Ecto neural progenitor cell (in vitro differentiated cells): ENCODE measurements around the gene NACA.
"Not testable (repeated sequence)": the region's sequence is repeated elsewhere in the genome, so short reads cannot be mapped to it uniquely, and the experiment has no call there.

Source experiments
- DNase-seq: peaks from one replicate; pipeline ENCODE4 v3.0.0-alpha.2; 2018; ENCODE audit warnings: low spot score

The NACA gene

GRCh38 chr12:56724972-56725722 is at the start of gene NACA:
Gene NACA (minus strand): TSS chr12:56725299. CDS start chr12:56724521, 778 bp downstream.
- DNase-seq, result peak; percentile 98

GRCh38 chr12:56773113-56773512 is 48.0 kb upstream of the NACA start:
- no peak for DNase-seq

DNA sequence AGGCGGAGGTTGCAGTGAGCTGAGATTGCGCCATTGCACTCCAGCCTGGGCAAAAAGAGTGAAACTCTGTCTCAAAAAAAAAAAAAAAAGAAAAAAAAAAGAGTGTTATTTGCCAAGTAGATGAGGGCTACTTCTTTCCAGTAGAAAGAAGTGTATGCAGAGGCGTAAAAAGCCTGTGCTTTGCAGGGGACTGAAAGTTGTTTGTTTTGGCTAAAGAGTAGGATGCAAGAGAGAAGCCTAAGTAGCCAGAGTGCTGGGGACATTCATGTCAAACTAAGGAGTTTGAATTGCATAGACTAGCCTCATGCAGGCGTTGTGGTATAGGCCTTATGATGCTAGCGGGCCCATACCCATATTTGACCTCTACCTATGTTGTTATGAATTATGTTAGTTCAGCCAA is 47.5 kb upstream of the NACA start:
- no peak for DNase-seq

DNA sequence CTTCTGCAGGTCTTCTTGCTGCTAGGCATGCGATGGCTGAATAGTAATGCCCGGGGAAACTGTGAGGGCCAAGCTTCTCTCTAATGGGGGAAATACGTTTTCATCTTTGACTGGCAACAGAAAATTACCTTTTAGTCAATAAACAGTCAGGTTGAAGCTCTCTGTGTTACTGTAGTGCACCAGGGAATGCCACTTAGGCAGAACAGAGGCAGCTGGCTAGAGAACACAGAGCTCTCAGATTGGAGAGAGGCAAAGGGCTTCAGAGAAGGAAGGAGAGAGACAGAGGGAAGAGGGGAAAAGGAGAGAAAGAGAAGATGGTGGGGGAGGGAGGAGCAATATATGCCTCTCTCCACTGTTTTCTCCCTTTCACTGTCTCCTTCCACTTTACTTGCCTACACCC is 44.8 kb upstream of the NACA start:
- no peak for DNase-seq

- DNase-seq, result no peak
Measured at GRCh38 chr12:56768424-56768823, 43.3 kb upstream of the NACA start.

DNA sequence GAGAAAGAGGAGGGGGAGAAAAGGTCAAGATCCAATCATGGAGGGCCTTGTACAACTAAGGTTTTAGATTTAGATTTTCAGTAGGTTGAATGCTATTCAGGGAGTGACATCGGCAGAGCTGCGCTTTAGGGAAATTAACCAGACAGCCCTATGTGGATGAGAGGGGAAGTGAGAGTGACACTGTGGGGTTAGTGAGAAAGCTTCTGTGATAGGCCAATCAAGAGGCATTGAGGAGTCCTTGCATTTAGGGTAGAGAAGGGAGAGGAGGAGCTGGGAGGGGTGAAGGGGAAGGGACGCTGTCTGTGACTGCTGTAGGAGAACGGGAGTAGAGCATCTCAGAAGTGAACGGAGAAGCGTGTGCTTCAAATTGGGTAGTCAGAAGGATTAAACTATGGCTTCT is 41.4 kb upstream of the NACA start:
- no peak for DNase-seq

GRCh38 chr12:56763753-56764657 is 38.9 kb upstream of the NACA start:
- DNase-seq, result no peak

- no peak for DNase-seq
Measured at GRCh38 chr12:56761812-56762211, 36.7 kb upstream of the NACA start.

GRCh38 chr12:56760460-56760859 is 35.4 kb upstream of the NACA start:
- no peak for DNase-seq

GRCh38 chr12:56759263-56759908 is 34.3 kb upstream of the NACA start:
- DNase-seq, result no peak

GRCh38 chr12:56758728-56759262 is 33.7 kb upstream of the NACA start:
- no peak for DNase-seq

DNA sequence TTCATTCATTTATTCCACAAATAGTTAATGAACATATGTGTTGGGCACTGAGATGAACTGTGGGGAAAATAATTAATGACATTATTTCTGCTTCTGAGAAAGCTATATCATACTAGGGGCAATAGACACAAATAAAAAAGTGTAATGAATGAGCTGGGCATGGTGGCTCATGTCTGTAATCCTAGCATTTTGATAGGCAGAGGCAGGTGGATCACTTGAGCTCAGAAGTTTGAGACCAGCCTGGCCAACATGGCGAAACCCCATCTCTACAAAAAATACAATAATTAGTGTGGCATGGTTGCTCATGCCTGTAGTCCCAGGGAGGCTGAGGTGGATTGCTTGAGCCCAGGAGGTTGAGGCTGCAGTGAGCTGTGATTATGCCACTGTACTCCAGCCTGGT is 32.9 kb upstream of the NACA start:
- DNase-seq, result not testable (repeated sequence)

DNA sequence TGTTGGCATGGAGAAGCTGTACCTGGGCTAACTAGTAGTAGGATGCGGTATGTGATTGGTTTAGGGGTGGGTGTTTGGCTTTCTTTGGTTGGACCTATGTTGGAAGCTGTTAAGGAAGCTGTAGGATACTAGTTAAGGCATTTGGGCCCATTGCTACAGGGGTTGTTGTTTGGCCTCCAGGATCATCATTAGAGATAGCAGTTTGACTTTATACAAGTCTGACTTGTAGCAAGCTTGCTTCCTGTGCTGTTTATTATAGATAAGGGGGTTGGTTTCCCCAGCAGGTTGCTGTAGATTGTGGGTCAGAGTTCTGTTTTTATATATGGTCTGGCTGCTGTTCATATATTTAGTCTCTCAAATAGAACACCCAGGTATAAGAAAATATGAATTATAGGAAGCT is 28.5 kb upstream of the NACA start:
- no peak for DNase-seq

- peak; percentile 96 for DNase-seq
Measured at GRCh38 chr12:56751712-56752598, 26.9 kb upstream of the NACA start, which contains the start of gene PRIM1. Gene PRIM1 (minus strand): TSS chr12:56752323. CDS start chr12:56752298, 25 bp downstream.

- DNase-seq, result not testable (repeated sequence)
Measured at GRCh38 chr12:56750596-56750995, 25.5 kb upstream of the NACA start.

GRCh38 chr12:56749853-56750252 is 24.8 kb upstream of the NACA start:
- DNase-seq, result no peak

DNA sequence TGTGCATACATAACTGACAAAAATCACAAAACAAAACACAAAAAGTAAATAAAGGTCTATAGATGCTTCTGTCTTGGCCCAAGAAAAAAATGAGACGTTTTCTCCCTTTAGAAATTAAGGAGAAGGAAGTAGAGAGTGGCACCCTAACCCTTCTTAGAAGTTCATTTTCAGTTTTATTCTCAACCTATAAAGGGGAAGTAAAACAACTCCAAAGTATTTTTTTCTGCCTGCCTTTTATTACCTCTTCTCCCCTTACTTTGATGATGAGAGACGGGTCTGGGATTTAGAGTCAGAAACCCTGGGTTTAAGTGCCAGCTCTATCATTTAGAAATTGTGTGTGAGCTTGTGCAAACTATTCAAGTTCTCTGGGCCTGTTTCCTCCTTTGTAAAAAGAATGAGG is 24.3 kb upstream of the NACA start:
- DNase-seq, result no peak

DNA sequence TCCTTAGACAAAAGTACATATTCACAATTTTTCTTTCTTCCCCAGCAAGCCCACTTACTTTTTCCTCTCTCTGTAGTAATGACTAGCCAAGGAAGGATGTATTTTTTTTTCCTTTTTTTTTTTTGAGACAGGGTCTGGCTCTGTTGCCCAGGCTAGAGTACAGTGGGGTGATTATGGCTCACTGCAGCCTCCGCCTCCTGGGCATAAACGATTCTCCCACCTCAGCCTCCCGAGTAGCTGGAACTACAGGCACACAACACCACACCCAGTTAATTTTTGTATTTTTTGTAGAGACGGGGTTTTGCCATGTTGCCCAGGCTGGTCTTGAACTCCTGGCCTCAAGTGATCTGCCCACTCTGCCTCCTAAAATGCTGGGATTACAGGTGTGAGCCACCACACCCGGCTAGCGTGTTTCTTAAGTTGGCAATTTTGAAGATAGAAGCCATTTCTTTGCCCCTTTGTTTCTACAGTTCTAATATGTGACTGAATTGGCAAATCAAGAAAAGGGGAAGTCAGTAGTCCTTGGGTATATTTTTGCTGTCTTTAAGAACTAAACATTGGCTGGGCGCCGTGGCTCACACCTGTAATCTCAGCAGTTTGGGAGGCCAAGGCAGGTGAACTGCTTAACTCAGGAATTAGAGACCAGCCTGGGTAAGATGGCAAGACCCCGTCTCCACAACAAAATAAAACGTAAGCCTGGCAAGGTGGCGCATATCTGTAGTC is 3.2 kb upstream of the NACA start:
- no peak for DNase-seq

- not testable (repeated sequence) for DNase-seq
Measured at GRCh38 chr12:56726196-56726675, 1.1 kb upstream of the NACA start.

DNA sequence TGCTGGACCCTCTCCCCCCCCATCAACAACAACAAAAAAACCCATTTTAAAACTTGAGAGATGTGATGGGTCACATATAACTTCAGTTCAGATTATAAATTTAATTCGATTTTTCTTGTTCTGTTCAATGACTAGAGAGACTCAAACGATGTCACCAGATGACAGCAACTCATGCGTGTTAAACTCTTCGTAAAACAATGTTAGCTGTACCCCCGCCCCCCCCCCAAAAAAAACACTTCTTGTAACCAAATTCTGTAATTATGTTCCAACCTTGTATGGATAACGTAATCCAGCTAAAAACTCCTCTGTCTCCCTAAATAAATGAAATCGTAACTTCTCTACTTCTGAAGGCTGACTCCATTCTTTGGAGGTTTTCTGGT is 614 bp upstream of the NACA start:
- no peak for DNase-seq

DNA sequence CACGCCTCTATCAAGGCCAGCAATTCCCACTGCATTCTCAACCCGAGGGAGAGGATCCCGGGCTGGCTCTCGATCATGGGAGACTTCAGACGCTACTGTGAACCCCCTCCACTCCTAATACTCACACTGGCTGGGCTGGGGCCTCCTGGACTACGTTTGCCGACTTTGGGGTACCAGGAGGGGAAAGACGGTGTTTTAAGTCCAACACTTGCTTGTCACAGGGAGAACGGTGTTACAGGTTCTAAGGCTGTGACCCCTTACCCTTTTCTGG is 463 bp downstream of the NACA start:
- peak; percentile 62 for DNase-seq
